Esophagus muscularis mucosa (tissue), 4 donors: Measurements from ENCODE around the gene ARHGEF5. TPM values are rescaled to one million over a fixed set of nuclear protein-coding genes. Genes with fewer than 3 reads are reported as not detected.

Source experiments
- DNase-seq: peaks from one replicate; pipeline ENCODE4 v3.0.0-alpha.2; 2017; ENCODE audit errors: extremely low spot score
- H3K27ac ChIP-seq, 4 donors: fragments of 200-600 bp; sonication (generic); replicated peaks in 1 of 4; 1 replicate in 3 of 4; 2 replicates in 1 of 4; pipeline ENCODE4 v1.5.1; 2016 to 2019; ENCODE audit warnings: mild to moderate bottlenecking in 1 of 4
- H3K27me3 ChIP-seq, 4 donors: fragments of 200-600 bp; sonication (generic); one replicate each; pipeline versions ENCODE4 v1.5.1 to v1.6.0; 2016 to 2019
- H3K36me3 ChIP-seq, 4 donors: fragments of 200-600 bp; sonication (generic); one replicate each; pipeline ENCODE4 v1.5.1; 2016 to 2019
- H3K4me1 ChIP-seq, 4 donors: fragments of 200-600 bp; sonication (generic); one replicate each; pipeline ENCODE4 v1.5.1; 2016 to 2019
- H3K4me3 ChIP-seq, 4 donors: fragments of 200-600 bp; sonication (generic); 1 replicate in 2 of 4; 2 replicates in 2 of 4; pipeline ENCODE4 v1.5.1; 2016 to 2019; ENCODE audit warnings: mild to moderate bottlenecking in 4 of 4, moderate library complexity in 1 of 4
- H3K9me3 ChIP-seq, 4 donors: fragments of 200-600 bp; sonication (generic); 1 replicate in 3 of 4; 2 replicates in 1 of 4; pipeline ENCODE4 v1.5.1; 2016 to 2019
- CTCF ChIP-seq, 3 experiments: fragments of 200-600 bp in 2 of 3; fragments of 450-650 bp in 1 of 3; sonication (generic) in 2 of 3; IDR thresholded peaks; one replicate each; pipeline ENCODE4 v1.5.1; 2017 to 2019; ENCODE audit warnings: antibody characterized with exemption in 3 of 3, mild to moderate bottlenecking in 2 of 3, moderate library complexity in 1 of 3
- EP300 ChIP-seq: sonication (generic); formaldehyde crosslinking; IDR thresholded peaks from one replicate; pipeline ENCODE4 v1.6.1; 2017; ENCODE audit warnings: antibody characterized with exemption
- POLR2A ChIP-seq: fragments of 450-650 bp; IDR thresholded peaks from one replicate; pipeline ENCODE4 v1.6.1; 2017; ENCODE audit warnings: antibody characterized with exemption, moderate library complexity, mild to moderate bottlenecking, low read depth
- POLR2AphosphoS5 ChIP-seq, 2 donors: sonication (generic); formaldehyde crosslinking; IDR thresholded peaks; one replicate each; pipeline ENCODE4 v1.6.1; 2017; ENCODE audit warnings: antibody characterized with exemption in 2 of 2
- WGBS: methylation state at CpG from one replicate; pipeline ENCODE4 v1.1.5; 2018; 5-methylcytosine and 5-hydroxymethylcytosine counted together
- intact Hi-C: fragments of 100-400 bp; cut with DNase I; formaldehyde crosslinking; loops from one replicate; pipeline ENCODE4 v1.15.1; 2023
- total RNA-seq, 4 donors: library from RNA; depleted of rRNA; stranded (reverse); fragments of >200 nt; gene quantifications; one replicate each; pipeline versions ENCODE4 v1.1.0 to v1.2.1, GENCODE V29; 2016

Gene ARHGEF5
- total RNA-seq, 4 donors from 2014 or later: 4.6 to 11.8 (median 8.9) TPM

- intact Hi-C loops: no loop called here
- WGBS: 92% methylated on average over 12 of the region's 39 CpGs
- no peak for DNase-seq
Observed at GRCh38 chr7:144403649-144404061, 48.5 kb downstream of the ARHGEF5 start, which contains the start of gene NOBOX. TSS of gene NOBOX (minus strand) at chr7:144403693.

GRCh38 chr7:144404946-144405345, 49.7 kb downstream of the ARHGEF5 start:
- WGBS: 79% methylated on average over 4 of the region's 4 CpGs
- Histone ChIP-seq H3K4me3 (no peak overlapping the region), H3K27ac (no peak overlapping the region), H3K36me3 (no peaks in the 10 kb centered on the region), H3K9me3 (no peaks in the 10 kb centered on the region), H3K27me3 (no peaks in the 10 kb centered on the region), H3K4me1 (no peaks in the 10 kb centered on the region)
- intact Hi-C loops: no loop called here
- DNase-seq: no peak
- no peak for TF ChIP-seq POLR2A
- TF ChIP-seq CTCF (IDR thresholded peaks at IDR 0.05): no peak
- no peak for TF ChIP-seq POLR2AphosphoS5 (IDR thresholded peaks at IDR 0.05)
- no peak for TF ChIP-seq EP300

More at GRCh38 chr7:144403649-144404061, 48.5 kb downstream of the ARHGEF5 start, which contains the start of gene NOBOX:
- Histone ChIP-seq H3K4me1 (no peaks in the 10 kb centered on the region), H3K27ac (no peak within 1 kb of the TSS), H3K4me3 (no peak within 1 kb of the TSS), H3K36me3 (no peaks in the 10 kb centered on the region), H3K9me3 (no peaks in the 10 kb centered on the region), H3K27me3 (no peaks in the 10 kb centered on the region)
- no peak for TF ChIP-seq POLR2AphosphoS5 (IDR thresholded peaks at IDR 0.05)
- TF ChIP-seq EP300: no peak
- TF ChIP-seq POLR2A: no peak
- TF ChIP-seq CTCF (IDR thresholded peaks at IDR 0.05): no peak

GRCh38 chr7:144407266-144407931, 52.2 kb downstream of the ARHGEF5 start:
- TF ChIP-seq POLR2AphosphoS5 (IDR thresholded peaks at IDR 0.05): no peak
- no peak for TF ChIP-seq POLR2A
- TF ChIP-seq CTCF (IDR thresholded peaks at IDR 0.05): no peak
- intact Hi-C loops: no loop called here
- H3K27ac ChIP-seq: no peak overlapping the region
- H3K36me3 ChIP-seq: no peaks in the 10 kb centered on the region
- H3K4me1 ChIP-seq: no peaks in the 10 kb centered on the region
- 65% methylated on average over 12 of the region's 12 CpGs for WGBS
- H3K9me3 ChIP-seq: no peaks in the 10 kb centered on the region
- no peak overlapping the region for H3K4me3 ChIP-seq
- no peaks in the 10 kb centered on the region for H3K27me3 ChIP-seq
- DNase-seq: no peak

GRCh38 chr7:144408121-144408520, 52.9 kb downstream of the ARHGEF5 start:
- H3K27ac ChIP-seq: no peak overlapping the region
- H3K27me3 ChIP-seq: no peaks in the 10 kb centered on the region
- no peak overlapping the region for H3K4me3 ChIP-seq
- 75% methylated on average over 3 of the region's 3 CpGs for WGBS
- no peak for TF ChIP-seq POLR2A
- TF ChIP-seq CTCF (IDR thresholded peaks at IDR 0.05): no peak
- no peak for TF ChIP-seq EP300
- intact Hi-C loops: no loop called here
- H3K9me3 ChIP-seq: no peaks in the 10 kb centered on the region
- no peaks in the 10 kb centered on the region for H3K36me3 ChIP-seq
- no peak for DNase-seq
- no peaks in the 10 kb centered on the region for H3K4me1 ChIP-seq

- no peak for DNase-seq
- no peaks in the 10 kb centered on the region for H3K9me3 ChIP-seq
- no peak overlapping the region for H3K27ac ChIP-seq
- no peaks in the 10 kb centered on the region for H3K36me3 ChIP-seq
- H3K27me3 ChIP-seq: no peaks in the 10 kb centered on the region
- H3K4me3 ChIP-seq: no peak overlapping the region
- TF ChIP-seq EP300: no peak
- TF ChIP-seq CTCF (IDR thresholded peaks at IDR 0.05): no peak
- no peak for TF ChIP-seq POLR2A
- no peak for TF ChIP-seq POLR2AphosphoS5 (IDR thresholded peaks at IDR 0.05)
- intact Hi-C loops: no loop called here
- 27% methylated on average over 4 of the region's 4 CpGs for WGBS
- H3K4me1 ChIP-seq: no peaks in the 10 kb centered on the region
Observed at GRCh38 chr7:144410441-144410840, 55.2 kb downstream of the ARHGEF5 start.
